Neural cell (in vitro differentiated cells): Measurements from ENCODE around the gene LBHD1. TPM values are rescaled to one million over a fixed set of nuclear protein-coding genes. Genes with fewer than 3 reads are reported as not detected.

Source experiments
- H2AFZ ChIP-seq: fragments of 200-600, 300-800 bp; sonication (generic), shearing (Covaris generic); 2 replicates; pipeline ENCODE4 v1.6.0; 2014; ENCODE audit warnings: low read depth, mild to moderate bottlenecking, antibody characterized with exemption, low read length, moderate library complexity
- H3F3A ChIP-seq: fragments of 200-600 bp; shearing (Covaris generic); 2 replicates; pipeline ENCODE4 v1.6.1; 2016; ENCODE audit warnings: mild to moderate bottlenecking, moderate library complexity, mixed read lengths, antibody characterized with exemption, low read length; ENCODE audit not compliant: insufficient read depth, poor library complexity, severe bottlenecking
- H3K27ac ChIP-seq: fragments of 200-600, 300-800 bp; sonication (generic), shearing (Covaris generic); 2 replicates; pipeline ENCODE4 v1.5.1; 2014; ENCODE audit warnings: mild to moderate bottlenecking, low read length, moderate library complexity
- H3K27me3 ChIP-seq: fragments of 300-800, 200-600 bp; sonication (generic), shearing (Covaris generic); 2 replicates; pipeline ENCODE4 v1.6.0; 2014; ENCODE audit warnings: mild to moderate bottlenecking, low read depth, low read length, moderate library complexity; ENCODE audit not compliant: insufficient read depth
- H3K36me3 ChIP-seq: fragments of 300-800, 200-600 bp; sonication (generic), shearing (Covaris generic); 2 replicates; pipeline ENCODE4 v1.5.1; 2014; ENCODE audit warnings: mild to moderate bottlenecking, antibody characterized with exemption, low read length, moderate library complexity; ENCODE audit not compliant: insufficient read depth
- H3K4me2 ChIP-seq: fragments of 300-800, 200-600 bp; sonication (generic), shearing (Covaris generic); 2 replicates; pipeline ENCODE4 v1.6.0; 2014; ENCODE audit warnings: mild to moderate bottlenecking, low read length
- H3K4me3 ChIP-seq: fragments of 300-800, 200-600 bp; sonication (generic), shearing (Covaris generic); 2 replicates; pipeline ENCODE4 v1.5.1; 2014; ENCODE audit warnings: mild to moderate bottlenecking, low read length, moderate library complexity
- H3K79me2 ChIP-seq: fragments of 200-600 bp; shearing (Covaris generic); replicated peaks from 2 replicates; pipeline ENCODE4 v1.6.0; 2014; ENCODE audit warnings: mild to moderate bottlenecking, low read length, moderate library complexity; ENCODE audit not compliant: insufficient read depth
- H3K9ac ChIP-seq: fragments of 300-800, 200-600 bp; sonication (generic), shearing (Covaris generic); 2 replicates; pipeline ENCODE4 v1.6.1; 2016; ENCODE audit warnings: mild to moderate bottlenecking, low read length, mixed read lengths
- H3K9me2 ChIP-seq: fragments of 200-600 bp; shearing (Covaris generic); 2 replicates; pipeline ENCODE4 v1.6.1; 2016; ENCODE audit warnings: mild to moderate bottlenecking, low read length, mixed read lengths; ENCODE audit not compliant: insufficient read depth
- H3K9me3 ChIP-seq: fragments of 200-600, 300-800 bp; sonication (generic), shearing (Covaris generic); 2 replicates; pipeline ENCODE4 v1.6.1; 2016; ENCODE audit warnings: mild to moderate bottlenecking, mixed run types, low read length, moderate library complexity, mixed read lengths
- H4K20me1 ChIP-seq: fragments of 200-600 bp; shearing (Covaris generic); 2 replicates; pipeline ENCODE4 v1.6.1; 2016; ENCODE audit warnings: mild to moderate bottlenecking, mixed run types; ENCODE audit not compliant: insufficient read depth
- EP300 ChIP-seq: fragments of 450-650 bp; conservative IDR thresholded peaks from 2 replicates; pipeline ENCODE4 v1.6.1; 2014; ENCODE audit warnings: antibody characterized with exemption, mild to moderate bottlenecking, moderate library complexity; ENCODE audit not compliant: poor library complexity, severe bottlenecking
- EZH2 ChIP-seq: fragments of 200-600, 300-800 bp; shearing (Covaris generic), sonication (generic); IDR thresholded peaks from 2 replicates; pipeline ENCODE4 v1.6.1; 2014; ENCODE audit warnings: antibody characterized with exemption, low read length, borderline replicate concordance, mild to moderate bottlenecking; ENCODE audit not compliant: insufficient read depth, poor library complexity, severe bottlenecking
- MXI1 ChIP-seq: fragments of 450-650 bp; conservative IDR thresholded peaks from 2 replicates; pipeline ENCODE4 v1.6.1; 2014; ENCODE audit warnings: antibody characterized with exemption, mild to moderate bottlenecking; ENCODE audit not compliant: poor library complexity, severe bottlenecking
- POLR2AphosphoS5 ChIP-seq: IDR thresholded peaks from 2 replicates; pipeline ENCODE4 v1.6.1; 2012
- RAD21 ChIP-seq: fragments of 450-650 bp; conservative IDR thresholded peaks from 2 replicates; pipeline ENCODE4 v1.6.1; 2014; ENCODE audit warnings: antibody characterized with exemption, mild to moderate bottlenecking, moderate library complexity
- SMC3 ChIP-seq: fragments of 450-650 bp; conservative IDR thresholded peaks from 2 replicates; pipeline ENCODE4 v1.6.1; 2014; ENCODE audit warnings: antibody characterized with exemption, mild to moderate bottlenecking, moderate library complexity; ENCODE audit not compliant: poor library complexity
- TAF1 ChIP-seq: IDR thresholded peaks from 2 replicates; pipeline ENCODE4 v1.6.1; 2012; ENCODE audit warnings: low read depth
- polyA plus RNA-seq: library from polyadenylated mRNA; depleted of rRNA; stranded (reverse); fragments of >200 nt; gene quantifications from 2 replicates; pipeline ENCODE4 v1.2.3, GENCODE V29; 2014
- TF ChIP-seq, protein P1 (sequence below): fragments of 450-650 bp; IDR thresholded peaks from 2 replicates; pipeline ENCODE4 v1.5.1; 2014; ENCODE audit warnings: antibody characterized with exemption, mild to moderate bottlenecking, moderate library complexity; ENCODE audit not compliant: poor library complexity, severe bottlenecking
- TF ChIP-seq, protein P2 (sequence below): IDR thresholded peaks from 2 replicates; pipeline ENCODE4 v1.6.1; 2012; ENCODE audit warnings: borderline replicate concordance

LBHD1 gene
- polyA plus RNA-seq, 1 donor from 2014 or later, result 10.6 TPM

DNA sequence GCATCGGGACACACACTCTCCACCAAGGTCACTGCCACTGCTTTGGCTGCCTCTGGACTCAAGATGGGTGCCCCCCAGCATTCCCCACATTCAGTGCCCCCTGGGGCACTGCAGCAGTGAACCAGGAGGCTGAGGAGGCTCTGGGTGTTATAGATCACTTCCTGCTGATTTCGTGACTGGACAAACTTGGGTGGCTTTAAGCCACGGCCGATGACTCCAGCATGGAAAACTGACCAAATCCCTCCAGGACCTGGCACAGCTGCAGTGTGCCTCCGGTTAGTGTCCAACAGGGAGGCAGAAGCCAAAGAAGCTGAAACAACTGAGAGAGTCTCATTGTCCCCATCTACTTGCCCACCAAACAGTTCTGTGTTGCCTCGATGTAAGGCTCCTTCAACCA is 24.5 kb downstream of the LBHD1 start:
- Histone ChIP-seq H3K36me3 (no peaks in the 10 kb centered on the region), H3F3A (no peaks in the 10 kb centered on the region), H3K4me3 (no peak overlapping the region), H3K4me2 (no peak overlapping the region), H3K27ac (no peak overlapping the region), H3K79me2 (peaks cover 33% of the 10 kb centered on the region), H3K9me2 (no peaks in the 10 kb centered on the region), H3K27me3 (no peaks in the 10 kb centered on the region), H2AFZ (no peak overlapping the region), H4K20me1 (no peaks in the 10 kb centered on the region), H3K9ac (no peak overlapping the region), H3K9me3 (no peaks in the 10 kb centered on the region)
- TF ChIP-seq, protein P1, sequence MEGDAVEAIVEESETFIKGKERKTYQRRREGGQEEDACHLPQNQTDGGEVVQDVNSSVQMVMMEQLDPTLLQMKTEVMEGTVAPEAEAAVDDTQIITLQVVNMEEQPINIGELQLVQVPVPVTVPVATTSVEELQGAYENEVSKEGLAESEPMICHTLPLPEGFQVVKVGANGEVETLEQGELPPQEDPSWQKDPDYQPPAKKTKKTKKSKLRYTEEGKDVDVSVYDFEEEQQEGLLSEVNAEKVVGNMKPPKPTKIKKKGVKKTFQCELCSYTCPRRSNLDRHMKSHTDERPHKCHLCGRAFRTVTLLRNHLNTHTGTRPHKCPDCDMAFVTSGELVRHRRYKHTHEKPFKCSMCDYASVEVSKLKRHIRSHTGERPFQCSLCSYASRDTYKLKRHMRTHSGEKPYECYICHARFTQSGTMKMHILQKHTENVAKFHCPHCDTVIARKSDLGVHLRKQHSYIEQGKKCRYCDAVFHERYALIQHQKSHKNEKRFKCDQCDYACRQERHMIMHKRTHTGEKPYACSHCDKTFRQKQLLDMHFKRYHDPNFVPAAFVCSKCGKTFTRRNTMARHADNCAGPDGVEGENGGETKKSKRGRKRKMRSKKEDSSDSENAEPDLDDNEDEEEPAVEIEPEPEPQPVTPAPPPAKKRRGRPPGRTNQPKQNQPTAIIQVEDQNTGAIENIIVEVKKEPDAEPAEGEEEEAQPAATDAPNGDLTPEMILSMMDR, result no peak

DNA sequence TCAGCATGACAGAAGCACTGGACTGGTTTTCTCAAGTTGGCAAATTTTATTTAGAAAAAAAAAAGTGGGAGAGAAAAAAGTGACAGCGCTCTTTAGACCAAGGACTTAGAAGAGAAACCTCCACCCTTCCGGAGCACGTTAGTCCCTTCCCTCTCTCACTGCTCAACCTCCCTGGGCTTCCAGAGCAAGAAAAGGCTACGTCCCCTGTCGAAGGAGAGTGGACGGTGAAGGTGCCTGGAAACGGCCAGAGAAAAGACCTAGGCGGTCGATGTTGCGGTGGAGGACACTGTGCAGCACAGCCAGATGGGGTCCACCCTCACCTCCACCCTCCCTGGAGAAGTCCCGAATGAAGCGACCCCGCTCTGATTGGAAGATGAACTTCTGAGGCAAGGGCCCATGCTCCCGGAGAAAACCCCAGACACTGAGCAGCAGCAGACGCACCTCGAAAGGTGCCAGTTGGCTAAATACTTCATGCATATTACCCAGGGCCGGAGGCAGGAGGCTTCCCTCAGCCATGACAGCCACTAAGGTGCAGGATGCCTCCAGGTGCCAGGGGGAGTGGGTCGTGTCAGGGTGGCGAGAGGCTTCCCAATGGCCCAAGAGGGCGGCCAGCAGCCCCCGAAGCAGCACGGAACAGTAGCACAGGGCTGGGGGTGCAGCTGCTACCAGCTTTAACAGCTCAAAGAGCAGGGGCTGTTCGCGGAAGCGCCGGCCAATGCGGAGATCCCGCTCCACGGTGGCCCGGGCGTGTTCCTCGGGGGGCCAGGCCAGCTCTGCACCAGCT is 25.1 kb downstream of the LBHD1 start:
- Histone ChIP-seq H3K36me3 (no peaks in the 10 kb centered on the region), H3K27ac (no peak overlapping the region), H3K4me3 (peak overlapping the region; percentile 99)

More for the DNA sequence above, 25.1 kb downstream of the LBHD1 start:
- Histone ChIP-seq H3K4me2 (no peak overlapping the region), H3K9me3 (no peaks in the 10 kb centered on the region), H3K9me2 (no peaks in the 10 kb centered on the region), H4K20me1 (no peaks in the 10 kb centered on the region), H3F3A (no peaks in the 10 kb centered on the region), H2AFZ (no peak overlapping the region), H3K79me2 (peaks cover 28% of the 10 kb centered on the region), H3K9ac (no peak overlapping the region), H3K27me3 (no peaks in the 10 kb centered on the region)
- TF ChIP-seq, protein P2, sequence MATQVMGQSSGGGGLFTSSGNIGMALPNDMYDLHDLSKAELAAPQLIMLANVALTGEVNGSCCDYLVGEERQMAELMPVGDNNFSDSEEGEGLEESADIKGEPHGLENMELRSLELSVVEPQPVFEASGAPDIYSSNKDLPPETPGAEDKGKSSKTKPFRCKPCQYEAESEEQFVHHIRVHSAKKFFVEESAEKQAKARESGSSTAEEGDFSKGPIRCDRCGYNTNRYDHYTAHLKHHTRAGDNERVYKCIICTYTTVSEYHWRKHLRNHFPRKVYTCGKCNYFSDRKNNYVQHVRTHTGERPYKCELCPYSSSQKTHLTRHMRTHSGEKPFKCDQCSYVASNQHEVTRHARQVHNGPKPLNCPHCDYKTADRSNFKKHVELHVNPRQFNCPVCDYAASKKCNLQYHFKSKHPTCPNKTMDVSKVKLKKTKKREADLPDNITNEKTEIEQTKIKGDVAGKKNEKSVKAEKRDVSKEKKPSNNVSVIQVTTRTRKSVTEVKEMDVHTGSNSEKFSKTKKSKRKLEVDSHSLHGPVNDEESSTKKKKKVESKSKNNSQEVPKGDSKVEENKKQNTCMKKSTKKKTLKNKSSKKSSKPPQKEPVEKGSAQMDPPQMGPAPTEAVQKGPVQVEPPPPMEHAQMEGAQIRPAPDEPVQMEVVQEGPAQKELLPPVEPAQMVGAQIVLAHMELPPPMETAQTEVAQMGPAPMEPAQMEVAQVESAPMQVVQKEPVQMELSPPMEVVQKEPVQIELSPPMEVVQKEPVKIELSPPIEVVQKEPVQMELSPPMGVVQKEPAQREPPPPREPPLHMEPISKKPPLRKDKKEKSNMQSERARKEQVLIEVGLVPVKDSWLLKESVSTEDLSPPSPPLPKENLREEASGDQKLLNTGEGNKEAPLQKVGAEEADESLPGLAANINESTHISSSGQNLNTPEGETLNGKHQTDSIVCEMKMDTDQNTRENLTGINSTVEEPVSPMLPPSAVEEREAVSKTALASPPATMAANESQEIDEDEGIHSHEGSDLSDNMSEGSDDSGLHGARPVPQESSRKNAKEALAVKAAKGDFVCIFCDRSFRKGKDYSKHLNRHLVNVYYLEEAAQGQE, result no peak
- no peak for TF ChIP-seq RAD21
- no peak for TF ChIP-seq MXI1
- TF ChIP-seq TAF1, result no peak
- no peak for TF ChIP-seq EP300
- no peak for TF ChIP-seq POLR2AphosphoS5
- TF ChIP-seq SMC3, result no peak
- TF ChIP-seq, protein P1, result no peak
- TF ChIP-seq EZH2, result no peak
